Activated CD8-positive, alpha-beta memory T cell treated with anti-CD3 and anti-CD28 coated beads for 36 hours (primary cell): ENCODE measurements around the gene TP53BP1. TPM values are rescaled to one million over a fixed set of nuclear protein-coding genes. Genes with fewer than 3 reads are reported as not detected.
"Not testable (repeated sequence)": the region's sequence is repeated elsewhere in the genome, so short reads cannot be mapped to it uniquely, and the experiment has no call there.

Experiments used
- CTCF ChIA-PET: fragments of 350-600 bp; sonication (Branson Sonifier 250); formaldehyde crosslinking; loops from one replicate; lab custom pipeline; 2021; ENCODE audit warnings: antibody characterized with exemption; lab: Charles Lee
- POLR2A ChIA-PET: fragments of 350-600 bp; sonication (Branson Sonifier 250); formaldehyde crosslinking; loops from one replicate; lab custom pipeline; 2021; ENCODE audit warnings: antibody characterized with exemption; lab: Charles Lee
- total RNA-seq, 2 experiments: library from RNA; stranded (reverse); gene quantifications; one replicate each; pipeline ENCODE4 v1.2.3, GENCODE V29; 2021

TP53BP1 gene
- total RNA-seq, 2 experiments from 2014 or later: 29.1 to 29.4 TPM

DNA sequence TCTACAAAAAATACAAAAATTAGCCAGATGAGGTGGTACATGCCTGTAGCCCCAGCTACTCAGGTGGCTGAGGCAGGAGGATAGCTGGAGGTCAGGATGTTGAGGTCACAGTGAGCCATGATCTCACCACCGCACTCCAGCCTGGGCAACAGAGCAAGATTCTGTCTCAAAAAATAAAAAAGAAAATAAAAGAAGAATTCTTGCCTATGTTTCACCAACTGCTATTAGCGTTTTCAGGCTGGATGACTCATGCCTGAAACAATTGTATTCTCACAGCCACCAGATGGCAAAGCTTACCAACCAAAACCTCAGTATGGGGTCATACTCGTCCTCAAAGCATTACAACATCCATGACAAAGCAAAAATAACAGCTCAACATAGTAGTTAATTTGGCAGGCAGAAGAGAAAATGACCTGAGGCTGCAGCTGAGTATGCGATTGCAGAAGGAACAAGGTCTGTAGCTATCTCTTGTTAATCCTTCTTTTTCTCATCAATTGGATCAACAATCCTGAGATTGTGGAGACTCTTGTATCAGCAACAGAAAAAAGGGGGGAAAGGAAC is 52.2 kb downstream of the TP53BP1 start:
- ChIA-PET POLR2A (interaction anchor here (0.7 to 1.5 kb wide), 5 partner anchors 26 to 1215 kb away, joined by 3 to 5 read pairs (median 4); no protein-coding TSS in a partner anchor), CTCF (interaction anchor here (1.1 to 3.0 kb wide), 5 partner anchors 12 to 106 kb away, joined by 3 to 19 read pairs (median 5); no protein-coding TSS in a partner anchor)

DNA sequence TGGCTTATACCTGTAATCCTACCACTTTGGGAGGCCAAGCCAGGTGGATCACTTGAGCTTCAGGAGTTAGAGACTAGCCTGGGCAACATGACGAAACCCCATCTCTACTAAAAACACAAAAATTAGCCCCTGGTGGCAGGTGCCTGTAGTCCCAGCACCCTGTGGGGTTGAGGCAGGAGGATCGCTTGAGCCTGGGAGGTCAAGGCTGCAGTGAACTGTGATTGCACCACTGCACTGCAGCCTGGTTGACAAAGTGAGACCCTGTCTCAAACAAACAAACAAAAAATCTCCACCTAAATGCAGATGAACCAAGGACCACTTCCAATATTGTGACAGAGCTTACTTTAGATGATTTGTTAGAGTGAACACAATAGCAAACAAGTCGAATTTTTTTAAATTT is 53.7 kb downstream of the TP53BP1 start:
- POLR2A ChIA-PET: no interaction called here
- CTCF ChIA-PET: no interaction called here

DNA sequence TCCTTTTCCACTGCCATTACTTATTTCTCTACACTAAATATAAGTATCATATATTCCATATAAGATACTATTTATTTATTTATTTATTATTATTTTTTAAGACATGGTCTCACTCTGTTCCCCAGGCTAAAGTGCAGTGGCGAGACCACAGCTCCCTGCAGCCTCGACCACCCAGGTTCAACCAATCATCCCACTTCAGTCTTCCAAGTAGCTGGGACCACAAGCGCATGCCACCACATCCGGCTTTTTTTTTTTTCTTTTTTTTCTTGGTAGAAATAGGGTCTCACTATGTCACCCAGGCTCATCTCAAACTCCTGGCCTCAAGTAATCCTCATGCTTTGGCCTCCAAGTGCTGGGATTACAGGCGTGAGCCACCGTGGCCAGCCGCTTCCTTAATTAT is 56.6 kb downstream of the TP53BP1 start:
- ChIA-PET POLR2A (interaction anchor here (0.5 kb wide), 1 partner anchor 341 kb away, joined by 4 read pairs; no protein-coding TSS in a partner anchor), CTCF (no interaction called here)

DNA sequence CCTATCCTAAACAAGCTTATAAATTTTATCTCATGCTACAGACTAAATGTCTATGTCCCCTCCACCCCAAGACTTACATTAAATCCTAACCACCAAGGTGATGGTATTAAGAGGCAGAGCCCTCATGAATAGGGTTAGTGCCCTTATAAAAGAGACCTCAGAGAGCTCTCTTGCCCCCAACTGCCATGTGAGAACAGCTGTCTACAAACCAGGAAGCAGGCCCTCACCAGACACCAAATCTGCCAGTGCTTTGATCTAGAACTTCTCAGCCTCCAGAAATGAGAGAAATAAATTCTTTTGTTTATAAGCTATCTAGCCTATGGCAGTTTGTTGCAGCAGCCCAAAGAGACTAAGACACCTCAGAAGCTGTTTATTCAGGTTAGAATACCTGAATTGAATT is 58.5 kb downstream of the TP53BP1 start:
- POLR2A ChIA-PET: interaction anchor here (1.2 kb wide), 1 partner anchor 56 kb away, joined by 3 read pairs; no protein-coding TSS in a partner anchor
- CTCF ChIA-PET: no interaction called here

DNA sequence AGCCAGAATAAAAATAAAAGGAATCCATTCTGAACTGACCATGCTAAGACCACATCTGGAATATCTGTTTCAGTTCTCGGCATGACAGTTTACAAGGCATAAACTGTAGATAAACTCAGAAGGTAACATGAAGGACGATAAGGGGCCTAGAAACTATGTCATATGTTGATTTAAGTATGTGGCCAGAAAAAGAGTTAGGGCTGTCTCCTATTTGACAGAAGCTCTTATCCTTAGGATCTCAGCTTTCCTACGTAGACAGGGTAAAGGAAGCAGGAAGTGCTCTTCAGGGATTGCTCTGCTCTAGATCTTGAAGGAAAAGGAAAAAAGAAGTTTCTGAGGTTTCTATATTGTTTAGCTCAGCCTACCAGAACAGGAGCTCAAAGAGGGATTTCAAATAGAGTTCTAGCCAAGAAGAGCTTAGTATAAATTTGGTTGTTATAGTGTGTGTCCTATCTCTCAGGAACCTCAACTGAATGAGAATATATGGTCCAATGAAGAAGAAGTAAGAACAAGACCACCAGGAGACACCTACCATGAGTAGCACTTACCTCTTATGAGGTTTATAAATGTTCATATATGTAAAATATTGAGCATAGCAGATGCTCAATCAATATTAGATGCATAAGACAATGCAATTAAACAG is 59.2 kb downstream of the TP53BP1 start:
- POLR2A ChIA-PET: no interaction called here
- CTCF ChIA-PET: interaction anchor here (0.6 kb wide), 1 partner anchor 97 kb away, joined by 3 read pairs; no protein-coding TSS in a partner anchor

DNA sequence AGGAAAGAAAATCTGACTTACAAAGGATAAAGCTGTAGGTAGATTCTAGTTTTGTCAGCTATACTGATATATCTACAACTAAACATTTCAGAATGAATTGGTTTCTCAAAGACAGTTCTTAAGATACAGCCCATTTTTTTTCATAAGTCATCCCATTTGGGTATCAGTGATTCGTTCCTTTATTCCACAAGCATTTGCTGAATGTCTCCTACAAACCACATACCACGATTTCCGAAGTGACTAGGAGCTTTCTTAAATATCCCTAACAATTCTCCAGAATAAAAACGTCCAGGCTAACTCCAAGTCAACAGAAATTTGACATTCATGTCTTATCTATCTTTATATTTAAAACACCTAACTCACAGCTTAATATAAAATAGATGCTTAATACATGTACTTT is 59.8 kb downstream of the TP53BP1 start:
- POLR2A ChIA-PET: no interaction called here

DNA sequence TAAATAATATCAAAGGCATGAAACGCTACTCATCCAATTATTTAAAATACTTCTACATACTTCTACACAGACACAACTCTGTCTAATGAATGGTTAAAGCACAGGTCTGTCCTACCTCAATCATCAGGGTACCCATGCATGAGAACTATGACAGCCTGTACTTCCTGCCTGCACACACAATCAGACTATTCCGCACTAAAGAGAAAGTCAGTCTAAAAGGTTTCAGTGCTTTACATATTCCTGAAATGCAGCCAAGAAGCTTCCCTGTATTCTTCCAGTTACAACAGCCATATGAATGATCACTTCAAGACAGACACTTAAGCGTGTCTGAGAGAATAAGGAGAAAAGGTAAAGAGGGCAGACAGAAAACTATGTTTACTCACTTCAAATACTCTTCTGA is 63.3 kb downstream of the TP53BP1 start:
- POLR2A ChIA-PET: no interaction called here
- CTCF ChIA-PET: no interaction called here

More for the DNA sequence above, 59.8 kb downstream of the TP53BP1 start:
- CTCF ChIA-PET: interaction anchor here (0.6 kb wide), 1 partner anchor 96 kb away, joined by 3 read pairs; no protein-coding TSS in a partner anchor

DNA sequence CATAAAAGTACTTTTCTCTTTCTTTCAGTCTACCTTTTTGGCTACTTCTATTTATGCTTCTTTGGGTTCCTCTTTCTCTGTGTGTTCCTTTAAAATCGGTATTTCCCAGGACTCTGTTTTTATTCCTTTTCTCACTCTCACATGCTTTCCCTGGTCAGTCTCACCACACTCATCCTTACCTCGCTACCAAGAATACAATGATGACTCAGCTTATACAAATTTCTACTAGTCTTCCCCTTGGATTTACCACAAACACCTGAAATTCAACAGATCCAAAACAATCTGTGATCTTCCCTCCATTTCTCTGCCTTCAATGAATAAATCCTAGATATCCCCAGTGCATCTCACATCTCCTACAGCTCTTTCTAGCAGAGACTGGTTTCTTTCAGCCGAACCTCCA is 69.2 kb downstream of the TP53BP1 start:
- CTCF ChIA-PET: no interaction called here
- POLR2A ChIA-PET: no interaction called here

DNA sequence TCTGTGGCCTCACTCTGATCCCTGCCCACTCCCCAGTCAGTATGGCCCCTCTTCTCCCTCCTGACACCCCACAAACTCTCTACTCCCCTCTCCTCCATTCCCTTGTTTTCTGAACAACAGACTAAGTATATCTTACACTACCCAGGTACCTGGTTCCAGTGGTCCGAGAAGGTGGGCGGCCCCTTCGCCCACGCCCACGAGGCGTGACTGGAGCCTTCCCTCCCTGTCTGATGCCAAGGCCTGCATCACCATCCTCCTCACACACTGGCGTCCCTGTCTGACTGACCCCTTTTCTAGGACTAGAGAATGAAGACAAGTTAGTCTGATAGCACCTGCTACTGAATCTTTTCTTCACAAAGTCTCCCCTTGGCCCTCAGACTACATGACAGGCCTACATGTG is 72.1 kb downstream of the TP53BP1 start:
- CTCF ChIA-PET: no interaction called here

DNA sequence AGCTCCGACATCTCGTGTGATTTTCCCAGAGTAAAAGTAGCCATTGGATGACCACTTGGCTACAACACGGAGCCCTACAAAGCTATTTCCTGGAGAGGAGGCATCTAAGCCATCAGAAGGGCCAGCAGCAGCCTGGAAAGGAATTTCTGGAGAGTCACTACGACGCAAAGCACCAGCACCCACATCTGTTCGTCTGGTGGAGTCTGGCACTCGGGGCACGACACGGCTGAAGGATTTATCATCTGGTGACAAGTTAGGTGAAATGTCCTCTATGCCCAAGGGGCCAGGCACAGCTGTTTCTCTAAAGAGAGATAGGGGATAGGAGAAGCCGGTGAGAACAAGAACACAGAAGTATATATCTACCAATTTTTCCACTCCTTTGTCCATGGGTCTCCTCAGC is 72.5 kb downstream of the TP53BP1 start:
- POLR2A ChIA-PET: no interaction called here

More for the DNA sequence above, 72.1 kb downstream of the TP53BP1 start:
- POLR2A ChIA-PET: no interaction called here

DNA sequence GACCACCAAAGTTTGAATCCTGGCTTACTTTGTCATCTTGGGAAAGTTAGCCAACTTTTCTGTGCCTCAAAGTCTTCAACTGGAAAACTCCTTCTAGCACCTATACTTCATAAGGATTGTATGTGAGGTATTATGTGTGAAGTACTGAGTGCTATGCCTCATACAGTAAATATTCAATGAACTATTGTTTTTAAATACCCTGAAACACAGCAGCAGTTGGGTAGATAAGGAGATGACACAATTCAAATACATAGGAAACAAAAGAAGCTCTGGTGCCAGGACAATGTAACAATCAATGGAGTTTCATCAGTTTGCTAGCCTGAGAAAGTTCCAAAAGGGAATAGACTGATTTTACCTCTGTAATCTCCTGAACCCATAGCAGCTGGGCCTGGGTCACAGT is 78.8 kb downstream of the TP53BP1 start:
- ChIA-PET POLR2A (interaction anchor here (0.7 kb wide), 1 partner anchor 10 kb away, joined by 4 read pairs; no protein-coding TSS in a partner anchor), CTCF (no interaction called here)

More for the DNA sequence above, 72.5 kb downstream of the TP53BP1 start:
- CTCF ChIA-PET: no interaction called here

DNA sequence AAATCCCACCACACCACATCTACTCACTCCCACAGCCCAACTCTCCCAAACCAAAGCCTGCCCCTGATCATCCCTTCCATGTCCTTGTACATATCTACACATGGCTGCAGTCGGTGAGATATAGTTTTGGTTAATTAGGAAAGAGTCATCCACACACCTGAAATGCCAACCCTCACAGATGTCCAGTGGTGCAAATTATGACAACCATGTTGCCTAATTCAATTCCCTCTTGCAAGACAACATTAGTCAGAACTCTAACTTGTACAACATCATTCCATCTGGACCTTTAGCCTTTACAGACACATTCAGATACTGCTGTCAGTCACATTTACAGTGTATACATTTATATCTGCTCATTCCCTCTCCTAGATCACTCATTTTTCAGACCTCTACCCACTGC is 80.9 kb downstream of the TP53BP1 start:
- ChIA-PET POLR2A (no interaction called here), CTCF (no interaction called here)

DNA sequence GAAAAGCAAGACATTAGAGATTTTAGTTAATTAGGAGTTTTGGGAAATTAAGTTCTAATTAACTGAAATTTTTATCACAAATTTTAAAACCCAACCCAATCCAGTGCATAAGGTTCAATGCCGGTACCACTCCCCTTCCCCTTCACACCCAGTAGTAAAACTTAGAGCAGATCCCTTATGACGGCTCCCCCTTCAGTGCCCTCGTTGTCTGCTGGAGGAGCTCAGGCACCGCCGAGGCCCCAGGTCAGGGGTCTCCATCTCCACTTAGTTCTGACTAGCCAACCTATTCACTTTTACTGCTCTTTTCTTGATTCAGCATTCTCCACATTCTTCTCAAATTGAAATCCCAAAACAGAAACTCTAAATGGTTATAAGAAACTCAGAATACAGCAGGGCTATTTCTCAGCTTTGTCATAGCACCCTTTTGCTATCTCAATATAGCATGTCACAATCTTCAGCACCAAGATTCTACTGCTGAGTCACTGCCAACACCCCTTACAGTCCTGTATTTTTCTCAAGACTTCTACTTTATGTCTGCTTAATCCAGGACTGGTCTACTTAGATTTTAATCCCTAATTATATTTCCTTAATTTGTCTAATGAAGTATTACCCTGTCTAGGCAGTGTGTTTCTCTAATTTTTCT is 82.3 kb downstream of the TP53BP1 start:
- ChIA-PET CTCF (no interaction called here), POLR2A (no interaction called here)

DNA sequence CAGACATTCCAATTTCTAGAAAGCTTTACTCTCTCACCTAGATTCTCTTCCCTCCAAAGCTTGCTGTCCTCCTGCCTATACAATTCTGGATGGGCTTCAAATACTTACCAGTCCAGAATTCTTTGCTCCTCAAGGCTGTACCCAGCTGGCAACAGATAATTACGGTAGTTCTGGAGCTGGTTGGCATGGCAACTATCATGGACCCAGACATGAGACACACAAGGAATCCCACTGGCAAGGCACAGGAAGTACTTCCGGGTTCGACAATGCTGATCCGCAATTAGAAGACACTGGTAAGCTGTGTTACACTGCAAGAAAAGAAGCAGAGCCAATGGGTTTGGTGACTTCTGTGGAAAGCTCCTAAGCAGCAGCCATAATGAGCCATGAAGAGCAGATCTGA is 84.2 kb downstream of the TP53BP1 start:
- CTCF ChIA-PET: no interaction called here
- POLR2A ChIA-PET: no interaction called here

DNA sequence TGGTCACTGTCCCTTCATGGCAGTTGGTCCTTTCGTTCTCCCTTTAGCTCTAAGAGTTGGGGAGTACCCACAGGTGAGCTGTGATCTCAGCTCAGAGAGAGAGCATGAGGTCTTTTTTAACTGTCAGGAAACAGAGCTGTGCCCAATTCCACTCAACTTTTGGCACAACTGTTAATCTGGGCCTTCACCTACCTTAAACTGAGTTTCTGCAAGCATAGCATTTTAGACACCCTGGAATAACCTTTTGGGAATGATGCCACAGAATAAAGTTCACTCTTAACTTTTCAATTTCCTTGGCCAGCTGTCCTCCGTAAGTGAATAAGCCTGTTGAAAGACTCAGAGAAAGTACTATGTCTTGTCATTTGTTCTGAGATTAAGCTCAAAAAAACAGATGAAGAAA is 86.1 kb downstream of the TP53BP1 start:
- POLR2A ChIA-PET: no interaction called here
- CTCF ChIA-PET: interaction anchor here (1.0 kb wide), 1 partner anchor 9 kb away, joined by 3 read pairs; no protein-coding TSS in a partner anchor

DNA sequence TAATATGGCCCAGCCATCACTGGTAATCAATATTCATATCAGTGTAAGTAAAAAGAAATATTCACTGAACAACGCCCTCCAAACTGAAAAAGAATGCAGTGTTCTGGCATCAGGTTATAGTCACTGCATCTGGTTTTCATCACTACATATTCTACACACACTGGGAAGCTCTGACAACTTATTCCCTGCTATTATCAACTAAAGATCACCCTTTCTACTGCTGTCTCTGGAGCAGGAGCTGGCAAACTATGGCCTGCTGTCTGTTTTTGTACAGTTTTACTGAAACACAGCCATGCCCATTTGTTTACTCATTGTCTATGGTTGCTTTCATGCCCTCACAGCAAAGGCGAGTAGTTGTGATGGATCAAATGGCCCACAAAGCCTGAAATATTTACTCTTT is 86.8 kb downstream of the TP53BP1 start:
- ChIA-PET CTCF (interaction anchor here (1.0 kb wide), 1 partner anchor 10 kb away, joined by 3 read pairs; no protein-coding TSS in a partner anchor), POLR2A (no interaction called here)

DNA sequence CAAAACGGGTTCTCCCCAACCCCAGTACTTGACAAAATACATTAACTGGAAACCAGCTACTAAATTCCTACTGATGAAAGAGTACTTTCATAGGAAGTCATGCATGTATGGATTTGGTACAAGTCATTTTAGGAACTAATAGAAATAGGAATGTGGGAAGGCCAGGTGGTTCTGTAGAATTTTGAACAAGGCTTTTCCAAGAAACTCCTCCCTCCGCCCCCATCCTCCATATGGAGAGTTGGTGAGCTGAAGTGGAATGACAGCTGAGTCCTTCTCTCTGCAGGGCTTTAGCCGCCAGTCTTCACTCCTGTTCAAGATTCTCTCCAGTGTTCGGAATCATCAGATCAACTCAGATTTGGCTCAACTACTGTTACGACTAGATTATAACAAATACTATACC is 88.8 kb downstream of the TP53BP1 start:
- CTCF ChIA-PET: no interaction called here
- POLR2A ChIA-PET: interaction anchor here (0.5 kb wide), 1 partner anchor 10 kb away, joined by 4 read pairs; no protein-coding TSS in a partner anchor

DNA sequence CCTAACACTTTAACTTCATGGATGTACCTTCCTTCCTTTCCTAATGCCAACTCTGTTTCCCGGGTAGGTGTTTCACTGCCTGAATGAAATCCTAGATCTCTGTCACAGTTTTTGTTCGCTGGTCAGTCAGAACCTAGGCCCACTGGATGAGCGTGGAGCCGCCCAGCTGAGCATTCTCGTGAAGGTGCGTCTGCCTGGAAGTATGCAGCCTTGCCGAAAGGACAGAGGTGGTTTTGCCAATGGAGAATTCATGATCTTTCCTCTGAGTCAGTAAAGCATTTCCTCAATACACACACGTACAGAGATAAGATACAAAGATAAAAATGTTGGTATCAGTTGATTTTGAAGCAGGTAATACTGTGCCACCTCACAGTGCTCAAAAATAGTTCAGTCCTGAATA is 89.3 kb downstream of the TP53BP1 start:
- CTCF ChIA-PET: interaction anchor here (1.1 kb wide), 1 partner anchor 28 kb away, joined by 3 read pairs; no protein-coding TSS in a partner anchor
- POLR2A ChIA-PET: interaction anchor here (0.5 kb wide), 1 partner anchor 11 kb away, joined by 4 read pairs; no protein-coding TSS in a partner anchor

DNA sequence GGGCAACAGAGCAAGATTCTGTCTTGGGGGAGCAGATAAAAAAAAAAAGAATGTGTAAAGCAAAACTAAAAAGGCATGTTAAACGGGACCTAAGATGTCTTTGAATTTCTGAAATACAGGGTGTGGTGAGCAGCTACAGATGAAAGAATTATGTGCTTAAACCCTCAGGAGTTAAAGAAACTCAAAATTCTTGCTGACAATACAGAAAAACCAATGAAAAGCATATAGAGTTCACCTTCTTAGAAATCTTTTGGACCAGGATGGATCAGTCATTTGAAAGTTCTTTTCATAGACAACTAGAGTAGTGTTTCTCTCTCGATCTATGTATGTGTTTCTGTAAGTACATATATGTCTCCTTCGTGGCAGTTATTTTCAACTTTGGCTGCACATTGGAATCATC is 90.7 kb downstream of the TP53BP1 start:
- POLR2A ChIA-PET: no interaction called here
- CTCF ChIA-PET: no interaction called here

DNA sequence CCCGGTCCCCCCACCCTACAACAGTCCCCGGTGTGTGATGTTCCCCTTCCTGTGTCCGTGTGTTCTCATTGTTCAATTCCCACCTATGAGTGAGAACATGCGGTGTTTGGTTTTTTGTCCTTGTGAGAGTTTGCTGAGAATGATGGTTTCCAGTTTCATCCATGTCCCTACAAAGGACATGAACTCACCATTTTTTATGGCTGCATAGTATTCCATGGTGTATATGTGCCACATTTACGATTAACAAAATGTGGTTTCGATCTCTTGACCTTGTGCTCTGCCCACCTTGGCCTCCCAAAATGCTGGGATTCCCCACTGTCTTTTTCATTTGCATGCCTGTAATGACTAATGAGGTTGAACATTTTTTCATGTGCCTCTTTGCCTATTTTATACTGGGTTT is 99.4 kb downstream of the TP53BP1 start:
- POLR2A ChIA-PET: not testable (repeated sequence)

More for the DNA sequence above, 99.4 kb downstream of the TP53BP1 start:
- CTCF ChIA-PET: not testable (repeated sequence)
